Spinal cord (tissue), 10 donors: ENCODE results near the gene SPESP1. TPM values are rescaled to one million over a fixed set of nuclear protein-coding genes. Genes with fewer than 3 reads are reported as not detected.

Experiments used
- DNase-seq, 6 donors: peaks; one replicate each; pipeline versions ENCODE4 v3.0.0 to v3.0.0-alpha.2; 2013 to 2015; ENCODE audit warnings: low spot score in 6 of 6, low read depth in 4 of 6
- H3K27ac ChIP-seq: one replicate; pipeline ENCODE4 v1.5.1; 2013; ENCODE audit warnings: low read depth, low read length, control low read depth
- H3K27me3 ChIP-seq: one replicate; pipeline ENCODE4 v1.6.1; 2013; ENCODE audit warnings: low read length; ENCODE audit not compliant: control insufficient read depth, insufficient read depth
- H3K36me3 ChIP-seq: one replicate; pipeline ENCODE4 v1.6.1; 2013; ENCODE audit warnings: low read length; ENCODE audit not compliant: control insufficient read depth, insufficient read depth
- H3K4me1 ChIP-seq: one replicate; pipeline ENCODE4 v1.6.1; 2013; ENCODE audit warnings: low read length; ENCODE audit not compliant: control insufficient read depth, insufficient read depth
- H3K4me3 ChIP-seq: one replicate; pipeline ENCODE4 v1.5.1; 2013; ENCODE audit warnings: low read depth, low read length, control low read depth
- H3K9me3 ChIP-seq: one replicate; pipeline ENCODE4 v1.6.1; 2013; ENCODE audit warnings: low read length; ENCODE audit not compliant: control insufficient read depth, insufficient read depth
- WGBS: methylation state at CpG from one replicate; pipeline ENCODE4 v1.1.5; 2013; ENCODE audit warnings: missing lambda C conversion rate; ENCODE audit not compliant: insufficient coverage; 5-methylcytosine and 5-hydroxymethylcytosine counted together
- polyA plus RNA-seq, 2 donors: library from polyadenylated mRNA; unstranded; fragments of 120-200 nt; gene quantifications; one replicate each; pipeline ENCODE4 v1.2.1, GENCODE V29; 2013; ENCODE audit not compliant: insufficient read length in 2 of 2
- total RNA-seq, 2 donors: library from RNA; depleted of rRNA in 1 of 2; stranded (reverse); fragments of 120-200 nt in 1 of 2; fragments of >200 nt in 1 of 2; gene quantifications; one replicate each; pipeline versions ENCODE4 v1.2.3 to v1.2.4, GENCODE V29; 2013 to 2014
- donor health status: healthy.

SPESP1 gene
- total and polyA plus RNA-seq, 4 donors = 2.4 to 7.6 (median 4.2) TPM

DNA sequence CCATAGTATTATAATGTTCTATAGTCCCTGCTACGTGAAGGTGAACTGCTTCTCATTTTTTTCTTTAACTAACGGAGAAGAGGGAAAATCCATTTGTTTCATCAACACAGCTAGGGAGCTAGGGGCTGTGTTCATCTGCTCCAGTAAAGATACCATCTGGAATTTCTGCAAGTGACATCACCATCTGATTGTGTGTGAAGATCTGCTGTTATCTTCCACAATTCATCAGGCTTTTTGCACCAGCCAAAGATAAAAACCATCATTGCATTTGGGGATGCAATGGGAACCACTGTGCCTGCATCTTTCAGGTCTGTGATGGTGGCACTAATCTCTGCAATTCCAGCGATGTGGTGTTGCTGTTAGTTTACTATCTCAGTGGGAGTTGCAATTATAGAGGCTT is 48.7 kb downstream of the SPESP1 start:
- Histone ChIP-seq H3K27me3 (no peaks in the 10 kb centered on the region), H3K4me3 (no peak overlapping the region), H3K4me1 (no peaks in the 10 kb centered on the region), H3K27ac (no peak overlapping the region), H3K36me3 (no peaks in the 10 kb centered on the region), H3K9me3 (no peaks in the 10 kb centered on the region)
- WGBS = 75% methylated on average over 2 of the region's 3 CpGs
- DNase-seq = peak in 1 of 6 donors; percentile 26

GRCh38 chr15:68979816-68980215 is 49.5 kb downstream of the SPESP1 start:
- no CpG with 5 or more reads among the region's 1 CpG for WGBS
- Histone ChIP-seq H3K27me3 (no peaks in the 10 kb centered on the region), H3K4me1 (no peaks in the 10 kb centered on the region), H3K27ac (no peak overlapping the region), H3K36me3 (no peaks in the 10 kb centered on the region), H3K4me3 (no peak overlapping the region), H3K9me3 (no peaks in the 10 kb centered on the region)
- DNase-seq = no peak

DNA sequence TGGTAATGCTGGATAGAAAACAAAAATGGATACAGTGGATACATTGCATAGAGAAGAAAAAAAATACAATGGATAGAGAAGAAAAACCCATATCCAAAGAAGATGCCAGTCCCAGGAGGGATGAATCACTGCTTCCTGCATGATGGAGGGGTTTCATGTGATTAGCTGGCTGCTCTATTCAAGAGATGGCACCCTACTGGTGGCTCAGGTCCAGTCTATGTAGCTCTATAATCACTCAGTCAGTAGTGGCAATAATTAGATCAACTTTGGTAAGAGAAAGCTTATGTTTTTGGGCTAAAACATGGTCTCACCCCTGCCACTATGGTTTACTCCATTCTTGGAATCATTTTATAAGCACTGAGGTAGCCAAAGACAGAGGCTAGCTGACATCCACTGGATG is 50.5 kb downstream of the SPESP1 start:
- Histone ChIP-seq H3K4me1 (no peaks in the 10 kb centered on the region), H3K27me3 (no peaks in the 10 kb centered on the region), H3K27ac (no peak overlapping the region), H3K9me3 (no peaks in the 10 kb centered on the region), H3K36me3 (no peaks in the 10 kb centered on the region), H3K4me3 (no peak overlapping the region)
- DNase-seq = no peak

- no peak overlapping the region for H3K4me3 ChIP-seq
- no peak overlapping the region for H3K27ac ChIP-seq
- H3K4me1 ChIP-seq = no peaks in the 10 kb centered on the region
- no peaks in the 10 kb centered on the region for H3K9me3 ChIP-seq
- no peaks in the 10 kb centered on the region for H3K36me3 ChIP-seq
- H3K27me3 ChIP-seq = no peaks in the 10 kb centered on the region
- WGBS = 100% methylated on average over 1 of the region's 4 CpGs
- peak in 2 of 6 donors; percentile 41 to 50 for DNase-seq
Measured at GRCh38 chr15:68981941-68982340, 51.6 kb downstream of the SPESP1 start.

DNA sequence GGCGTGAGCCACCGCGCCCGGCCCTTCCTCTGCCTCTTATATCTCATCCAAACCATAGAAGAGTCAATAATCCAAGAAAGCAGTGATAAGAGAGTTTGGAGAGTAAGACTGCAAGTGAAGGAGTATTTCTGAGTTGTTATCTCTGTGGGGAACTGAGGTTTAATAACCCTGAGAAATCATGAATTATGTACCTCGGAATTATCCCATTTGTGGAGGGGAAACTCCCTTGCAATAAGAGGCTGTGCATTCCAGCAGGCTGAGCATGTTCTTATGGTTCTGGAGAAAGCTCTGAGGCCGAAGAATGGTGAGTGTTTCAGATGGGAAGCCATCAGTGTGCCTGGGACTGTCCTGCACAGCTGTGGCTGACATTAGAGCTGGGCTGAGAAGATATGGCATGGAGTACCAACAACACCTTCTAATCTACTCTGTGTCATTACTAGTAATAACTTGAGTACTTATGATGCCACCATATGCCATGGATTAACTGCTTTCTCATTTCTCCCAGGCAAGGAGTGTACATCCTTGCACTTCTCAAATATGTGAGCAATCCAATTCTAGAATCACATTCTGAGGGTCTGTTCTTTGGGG is 52.7 kb downstream of the SPESP1 start:
- Histone ChIP-seq H3K9me3 (no peaks in the 10 kb centered on the region), H3K27ac (no peak overlapping the region), H3K36me3 (no peaks in the 10 kb centered on the region), H3K4me3 (no peak overlapping the region), H3K4me1 (no peaks in the 10 kb centered on the region), H3K27me3 (no peaks in the 10 kb centered on the region)
- WGBS = 95% methylated on average over 2 of the region's 6 CpGs
- DNase-seq = no peak

- peak in 1 of 6 donors; percentile 55 for DNase-seq
- Histone ChIP-seq H3K27me3 (no peaks in the 10 kb centered on the region), H3K27ac (no peak overlapping the region), H3K4me3 (no peak overlapping the region), H3K9me3 (no peaks in the 10 kb centered on the region), H3K4me1 (no peaks in the 10 kb centered on the region), H3K36me3 (no peaks in the 10 kb centered on the region)
- 60% methylated on average over 2 of the region's 4 CpGs for WGBS
Measured at GRCh38 chr15:68983961-68984481, 53.7 kb downstream of the SPESP1 start.

DNA sequence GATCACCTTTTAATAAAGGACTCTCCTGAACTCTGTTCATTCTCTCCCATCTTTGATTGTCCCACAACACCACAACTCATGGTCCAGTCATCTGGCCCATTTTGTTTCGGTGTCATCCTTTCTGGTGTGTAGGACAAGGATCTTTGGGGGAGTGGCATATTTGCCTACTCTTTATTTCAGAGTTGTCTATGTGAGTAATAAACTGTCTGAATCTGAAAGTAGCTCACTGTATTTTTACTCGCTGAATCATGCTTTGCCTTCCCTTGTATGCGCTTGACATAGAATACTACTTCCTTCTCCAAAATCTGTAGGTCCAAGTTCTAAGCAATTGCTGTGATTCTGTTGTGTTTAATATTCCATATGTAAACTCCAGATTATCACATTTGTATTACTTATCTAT is 54.3 kb downstream of the SPESP1 start:
- Histone ChIP-seq H3K27ac (no peak overlapping the region), H3K36me3 (no peaks in the 10 kb centered on the region), H3K27me3 (no peaks in the 10 kb centered on the region), H3K4me3 (no peak overlapping the region), H3K4me1 (no peaks in the 10 kb centered on the region), H3K9me3 (no peaks in the 10 kb centered on the region)
- no CpG with 5 or more reads among the region's 3 CpGs for WGBS
- DNase-seq = no peak

GRCh38 chr15:68985361-68985891 is 55.1 kb downstream of the SPESP1 start:
- no CpG with 5 or more reads among the region's 5 CpGs for WGBS
- no peak for DNase-seq
- no peaks in the 10 kb centered on the region for H3K9me3 ChIP-seq
- H3K4me1 ChIP-seq = no peaks in the 10 kb centered on the region
- H3K4me3 ChIP-seq = no peak overlapping the region
- no peaks in the 10 kb centered on the region for H3K27me3 ChIP-seq
- H3K36me3 ChIP-seq = no peaks in the 10 kb centered on the region
- no peak overlapping the region for H3K27ac ChIP-seq

- no peak overlapping the region for H3K4me3 ChIP-seq
- no peaks in the 10 kb centered on the region for H3K4me1 ChIP-seq
- peak in 1 of 6 donors; percentile 48 for DNase-seq
- no peaks in the 10 kb centered on the region for H3K9me3 ChIP-seq
- no CpG with 5 or more reads among the region's 5 CpGs for WGBS
- no peaks in the 10 kb centered on the region for H3K27me3 ChIP-seq
- H3K27ac ChIP-seq = no peak overlapping the region
- no peaks in the 10 kb centered on the region for H3K36me3 ChIP-seq
Measured at GRCh38 chr15:68986322-68986721, 56.0 kb downstream of the SPESP1 start.

GRCh38 chr15:68987120-68987519 is 56.8 kb downstream of the SPESP1 start:
- Histone ChIP-seq H3K4me3 (no peak overlapping the region), H3K27me3 (no peaks in the 10 kb centered on the region), H3K9me3 (no peaks in the 10 kb centered on the region), H3K36me3 (no peaks in the 10 kb centered on the region), H3K27ac (no peak overlapping the region), H3K4me1 (no peaks in the 10 kb centered on the region)
- no peak for DNase-seq
- 95% methylated on average over 3 of the region's 6 CpGs for WGBS
